Upper lobe of right lung (tissue), 1 donor: ENCODE measurements around the gene CMTM3. TPM values are rescaled to one million over a fixed set of nuclear protein-coding genes. Genes with fewer than 3 reads are reported as not detected.

Source experiments
- ATAC-seq: fragments of 200-7000 bp; cut with Tn5 transposase; one replicate; pipeline ENCODE4 v1.9.1; 2020; ENCODE audit warnings: mild to moderate bottlenecking, moderate library complexity
- DNase-seq: peaks from one replicate; pipeline ENCODE4 v3.0.0-alpha.2; 2020
- H3K27ac ChIP-seq: fragments of 200-600 bp; one replicate; pipeline ENCODE4 v1.8.0; 2022
- H3K27me3 ChIP-seq: fragments of 200-600 bp; one replicate; pipeline ENCODE4 v1.8.0; 2022; ENCODE audit warnings: mild to moderate bottlenecking
- H3K36me3 ChIP-seq: fragments of 200-600 bp; one replicate; pipeline ENCODE4 v1.8.0; 2022
- H3K4me1 ChIP-seq: fragments of 200-600 bp; one replicate; pipeline ENCODE4 v1.8.0; 2022
- H3K4me3 ChIP-seq: fragments of 200-600 bp; one replicate; pipeline ENCODE4 v1.8.0; 2022; ENCODE audit warnings: mild to moderate bottlenecking
- H3K9me3 ChIP-seq: fragments of 200-600 bp; one replicate; pipeline ENCODE4 v1.8.0; 2022
- intact Hi-C: fragments of 100-400 bp; cut with DNase I; formaldehyde crosslinking; loops from one replicate; pipeline ENCODE4 v1.11.0; 2022
- total RNA-seq: library from RNA; stranded (reverse); fragmentation: NEBNext Ultra II Directional; extraction: Animal tissue kit (Norgen Biotek cat#: 25700); gene quantifications from one replicate; pipeline ENCODE4 v1.2.1, GENCODE V29; 2021
- TF ChIP-seq, protein P1 (sequence below): fragments of 200-600 bp; IDR thresholded peaks from one replicate; pipeline ENCODE4 v1.8.0; 2022; ENCODE audit warnings: antibody characterized with exemption
- donor health status: DM: no; HTN: yes; CAD: no; lungs with severe emphysema.

CMTM3 gene
- total RNA-seq, 1 donor from 2014 or later, result 38.1 TPM

DNA sequence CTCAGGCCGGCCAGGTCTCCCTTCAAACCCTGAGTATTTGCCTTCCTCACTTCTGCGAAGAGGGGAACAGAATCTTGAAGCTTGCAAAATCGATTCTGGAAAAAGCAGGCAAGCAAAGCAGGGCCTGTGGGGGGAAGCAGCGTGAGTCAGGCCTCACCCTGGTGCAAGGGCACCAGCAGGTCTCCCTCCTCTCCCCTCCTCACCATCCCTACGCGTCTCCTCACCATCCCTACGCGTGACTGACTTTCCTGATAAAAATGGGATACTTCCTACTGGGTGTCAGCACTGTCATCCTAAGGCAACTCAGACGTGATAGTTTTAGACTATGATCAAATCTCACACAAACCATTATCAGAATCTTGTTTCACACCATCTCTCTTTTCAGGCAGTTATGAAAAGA lies 12.1 kb downstream of the CMTM3 start:
- ATAC-seq, result peak; percentile 18

DNA sequence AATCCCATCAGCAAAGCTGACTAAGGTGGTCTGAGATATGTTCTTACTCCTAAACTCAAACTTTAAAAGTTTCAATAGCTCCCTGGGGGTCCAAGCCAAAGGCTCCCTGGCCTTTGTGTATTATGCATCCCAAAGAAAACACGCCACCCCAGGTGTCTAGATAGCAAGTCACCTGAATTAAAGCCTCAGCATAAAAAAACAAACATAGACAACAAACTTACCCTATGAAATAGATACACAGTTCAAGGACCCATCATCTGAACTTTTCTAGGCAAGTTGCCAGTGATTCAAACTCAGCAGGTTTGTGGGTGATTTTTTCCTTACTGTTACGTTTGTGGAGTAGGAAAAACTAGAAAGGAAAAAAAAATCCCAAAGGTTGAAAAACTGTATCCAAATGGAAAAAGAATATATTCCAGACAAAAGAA lies 12.5 kb downstream of the CMTM3 start:
- no peaks in the 10 kb centered on the region for H3K27me3 ChIP-seq
- TF ChIP-seq, protein P1, sequence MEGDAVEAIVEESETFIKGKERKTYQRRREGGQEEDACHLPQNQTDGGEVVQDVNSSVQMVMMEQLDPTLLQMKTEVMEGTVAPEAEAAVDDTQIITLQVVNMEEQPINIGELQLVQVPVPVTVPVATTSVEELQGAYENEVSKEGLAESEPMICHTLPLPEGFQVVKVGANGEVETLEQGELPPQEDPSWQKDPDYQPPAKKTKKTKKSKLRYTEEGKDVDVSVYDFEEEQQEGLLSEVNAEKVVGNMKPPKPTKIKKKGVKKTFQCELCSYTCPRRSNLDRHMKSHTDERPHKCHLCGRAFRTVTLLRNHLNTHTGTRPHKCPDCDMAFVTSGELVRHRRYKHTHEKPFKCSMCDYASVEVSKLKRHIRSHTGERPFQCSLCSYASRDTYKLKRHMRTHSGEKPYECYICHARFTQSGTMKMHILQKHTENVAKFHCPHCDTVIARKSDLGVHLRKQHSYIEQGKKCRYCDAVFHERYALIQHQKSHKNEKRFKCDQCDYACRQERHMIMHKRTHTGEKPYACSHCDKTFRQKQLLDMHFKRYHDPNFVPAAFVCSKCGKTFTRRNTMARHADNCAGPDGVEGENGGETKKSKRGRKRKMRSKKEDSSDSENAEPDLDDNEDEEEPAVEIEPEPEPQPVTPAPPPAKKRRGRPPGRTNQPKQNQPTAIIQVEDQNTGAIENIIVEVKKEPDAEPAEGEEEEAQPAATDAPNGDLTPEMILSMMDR, result no peak
- H3K36me3 ChIP-seq, result peaks cover 36% of the 10 kb centered on the region
- ATAC-seq (no peak), DNase-seq (no peak)
- H3K27ac ChIP-seq, result no peak overlapping the region
- H3K4me1 ChIP-seq, result no peaks in the 10 kb centered on the region
- no peaks in the 10 kb centered on the region for H3K9me3 ChIP-seq
- no peak overlapping the region for H3K4me3 ChIP-seq
- intact Hi-C loops, result no loop called here

More for the DNA sequence above, 12.1 kb downstream of the CMTM3 start:
- no peak overlapping the region for H3K4me3 ChIP-seq
- H3K4me1 ChIP-seq, result no peaks in the 10 kb centered on the region
- no peak overlapping the region for H3K27ac ChIP-seq
- peaks cover 41% of the 10 kb centered on the region for H3K36me3 ChIP-seq
- TF ChIP-seq, protein P1, result no peak
- H3K9me3 ChIP-seq, result no peaks in the 10 kb centered on the region
- H3K27me3 ChIP-seq, result no peaks in the 10 kb centered on the region
- DNase-seq, result no peak
- intact Hi-C loops, result no loop called here

DNA sequence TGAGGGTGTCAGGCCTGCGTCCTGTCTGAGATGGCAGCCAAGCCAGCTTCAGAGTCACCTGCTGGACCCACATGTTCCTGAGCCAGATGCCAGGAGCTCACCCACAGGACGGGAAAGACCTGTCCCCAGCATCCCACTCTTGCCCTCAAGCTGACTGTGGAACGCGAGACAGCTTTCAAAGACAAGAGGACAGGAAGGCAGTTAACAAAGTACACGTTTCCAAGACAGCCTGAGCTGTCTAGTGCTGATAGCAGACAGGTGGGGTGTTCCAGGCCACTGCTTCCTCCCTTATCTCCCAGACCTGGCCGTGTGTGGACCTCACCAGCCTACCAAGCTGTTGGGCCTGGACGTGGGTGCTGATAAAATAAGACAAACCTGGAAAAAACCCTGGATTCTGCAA lies 13.2 kb downstream of the CMTM3 start:
- Histone ChIP-seq H3K27ac (no peak overlapping the region), H3K4me1 (no peaks in the 10 kb centered on the region), H3K27me3 (no peaks in the 10 kb centered on the region), H3K36me3 (peaks cover 29% of the 10 kb centered on the region), H3K9me3 (no peaks in the 10 kb centered on the region), H3K4me3 (no peak overlapping the region)
- DNase-seq (no peak), ATAC-seq (no peak)
- TF ChIP-seq, protein P1, result no peak
- intact Hi-C loops, result no loop called here

DNA sequence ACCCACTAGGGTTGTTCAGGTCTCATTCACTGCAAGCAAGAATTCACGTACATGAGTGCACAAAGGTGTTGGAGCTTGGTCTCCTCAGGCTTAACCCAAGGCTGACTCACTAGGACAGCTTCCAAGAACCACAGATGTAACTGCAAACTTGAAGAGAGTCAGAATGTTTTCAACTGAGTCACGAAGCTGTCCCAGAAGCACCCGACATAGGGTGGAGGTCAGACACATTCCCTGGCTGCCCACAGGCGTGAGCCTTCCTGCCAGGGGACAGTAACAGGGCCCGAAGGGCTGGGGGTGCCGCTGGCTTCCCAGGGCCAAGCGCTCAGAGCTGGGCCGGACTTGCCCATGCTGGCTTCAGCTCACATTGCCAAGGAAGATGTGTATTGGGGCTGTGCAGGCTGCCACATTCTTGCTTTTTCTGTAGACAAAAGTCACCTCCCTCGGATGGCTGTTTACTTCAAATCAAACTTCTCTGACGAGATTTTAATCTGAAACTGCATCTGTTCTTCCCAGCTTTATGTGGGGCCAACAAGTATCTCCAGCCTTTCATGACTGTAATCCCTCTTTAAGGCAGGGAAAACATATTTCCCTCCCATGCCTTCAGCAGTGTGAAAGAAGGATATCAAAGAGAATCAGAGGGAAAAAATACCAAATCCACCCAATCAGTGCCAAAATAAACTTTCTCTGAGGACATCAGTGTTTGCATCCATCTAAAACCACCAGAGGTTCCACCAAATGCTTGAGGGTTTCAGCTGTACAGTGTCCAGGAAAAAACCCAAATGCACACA lies 14.3 kb downstream of the CMTM3 start:
- H3K27ac ChIP-seq, result peak overlapping the region; percentile 2
- TF ChIP-seq, protein P1, result no peak
- H3K27me3 ChIP-seq, result no peaks in the 10 kb centered on the region
- intact Hi-C loops, result no loop called here
- H3K4me3 ChIP-seq, result no peak overlapping the region
- DNase-seq, result no peak
- no peaks in the 10 kb centered on the region for H3K4me1 ChIP-seq
- H3K36me3 ChIP-seq, result peaks cover 19% of the 10 kb centered on the region
- no peaks in the 10 kb centered on the region for H3K9me3 ChIP-seq
- peak; percentile 44 for ATAC-seq

DNA sequence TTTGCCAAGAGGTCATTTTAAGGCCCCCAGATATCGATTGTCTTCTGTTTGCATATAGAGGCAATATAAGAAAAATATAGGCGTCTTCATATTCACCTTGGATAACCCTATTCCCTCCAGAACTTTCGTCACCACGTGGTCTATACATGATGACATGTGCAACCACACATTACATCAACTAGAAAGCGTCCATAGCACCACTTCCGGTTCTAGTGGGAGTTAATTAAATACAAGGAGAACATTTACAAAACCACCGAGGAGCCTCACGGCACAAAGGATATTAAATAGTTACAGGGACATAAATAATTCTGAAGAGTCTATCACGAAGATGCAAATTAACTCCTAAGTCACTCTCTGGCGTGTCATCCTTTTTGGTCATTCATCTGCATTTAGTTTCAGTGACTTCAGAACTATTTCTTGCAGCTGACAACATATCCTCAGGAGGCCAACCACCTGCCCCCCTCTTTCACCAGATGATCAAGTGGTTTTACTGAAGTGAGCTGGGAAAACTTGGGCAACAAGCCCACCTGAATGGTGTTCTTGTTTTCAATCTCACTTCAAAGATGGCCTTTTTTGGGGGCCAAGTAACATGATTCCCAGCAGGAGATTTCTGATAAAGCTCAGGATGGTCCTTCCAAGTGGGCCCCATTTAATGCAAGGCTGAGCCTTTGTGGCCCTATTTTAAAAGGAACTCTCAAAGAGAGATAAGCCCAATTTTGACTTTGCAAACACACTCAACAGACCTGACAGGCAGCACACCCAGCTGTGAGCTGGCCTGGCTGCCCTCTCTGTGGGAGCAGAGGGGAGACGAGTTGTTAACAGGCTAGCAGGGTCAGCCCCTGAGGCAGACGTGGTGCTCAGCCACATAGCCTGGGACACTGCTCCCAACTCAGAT lies 15.3 kb downstream of the CMTM3 start:
- Histone ChIP-seq H3K27me3 (no peaks in the 10 kb centered on the region), H3K36me3 (peaks cover 9% of the 10 kb centered on the region), H3K4me3 (no peak overlapping the region), H3K4me1 (no peaks in the 10 kb centered on the region), H3K9me3 (no peaks in the 10 kb centered on the region), H3K27ac (no peak overlapping the region)
- intact Hi-C loops, result no loop called here
- TF ChIP-seq, protein P1, result no peak
- peak; percentile 23 for ATAC-seq
- no peak for DNase-seq
